Prostate gland (tissue), 2 donors: ENCODE data around the gene CCDC39.

Experiments used
- POLR2A ChIP-seq: fragments of 450-650 bp; IDR thresholded peaks from one replicate; pipeline ENCODE4 v1.6.1; 2016; ENCODE audit warnings: antibody characterized with exemption, mild to moderate bottlenecking
- POLR2AphosphoS5 ChIP-seq: sonication (generic); formaldehyde crosslinking; IDR thresholded peaks from one replicate; pipeline ENCODE4 v1.6.1; 2017; ENCODE audit warnings: antibody characterized with exemption
- TF ChIP-seq, protein P1 (sequence below), 4 experiments: fragments of 200-600 bp in 2 of 4; fragments of 450-650 bp in 2 of 4; sonication (generic) in 2 of 4; IDR thresholded peaks; 1 replicate in 3 of 4; 2 replicates in 1 of 4; pipeline ENCODE4 v1.5.1; 2016 to 2019; ENCODE audit warnings: antibody characterized with exemption in 4 of 4, mild to moderate bottlenecking in 2 of 4, moderate library complexity in 2 of 4

DNA sequence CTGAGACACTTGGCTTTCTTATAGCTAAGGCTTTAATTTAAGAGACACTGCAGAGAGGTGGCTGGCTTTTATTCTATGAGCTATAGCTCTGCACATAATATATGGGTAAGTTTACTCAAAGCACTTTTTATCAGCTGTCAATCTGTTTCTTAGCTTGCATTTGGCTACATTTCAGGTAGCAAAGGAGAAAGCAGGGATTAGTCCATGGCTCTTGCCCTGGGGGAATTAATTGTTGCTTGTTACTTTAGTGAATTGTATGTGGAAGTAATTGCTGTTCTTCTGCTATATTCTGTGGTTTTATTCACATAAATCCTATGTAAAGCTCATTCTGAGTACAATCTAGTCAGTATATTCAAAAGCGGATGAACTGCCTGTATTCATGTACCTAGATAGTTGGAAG, 14.4 kb upstream of the CCDC39 start:
- no peak for TF ChIP-seq POLR2A
- no peak for TF ChIP-seq POLR2AphosphoS5
- TF ChIP-seq, protein P1, sequence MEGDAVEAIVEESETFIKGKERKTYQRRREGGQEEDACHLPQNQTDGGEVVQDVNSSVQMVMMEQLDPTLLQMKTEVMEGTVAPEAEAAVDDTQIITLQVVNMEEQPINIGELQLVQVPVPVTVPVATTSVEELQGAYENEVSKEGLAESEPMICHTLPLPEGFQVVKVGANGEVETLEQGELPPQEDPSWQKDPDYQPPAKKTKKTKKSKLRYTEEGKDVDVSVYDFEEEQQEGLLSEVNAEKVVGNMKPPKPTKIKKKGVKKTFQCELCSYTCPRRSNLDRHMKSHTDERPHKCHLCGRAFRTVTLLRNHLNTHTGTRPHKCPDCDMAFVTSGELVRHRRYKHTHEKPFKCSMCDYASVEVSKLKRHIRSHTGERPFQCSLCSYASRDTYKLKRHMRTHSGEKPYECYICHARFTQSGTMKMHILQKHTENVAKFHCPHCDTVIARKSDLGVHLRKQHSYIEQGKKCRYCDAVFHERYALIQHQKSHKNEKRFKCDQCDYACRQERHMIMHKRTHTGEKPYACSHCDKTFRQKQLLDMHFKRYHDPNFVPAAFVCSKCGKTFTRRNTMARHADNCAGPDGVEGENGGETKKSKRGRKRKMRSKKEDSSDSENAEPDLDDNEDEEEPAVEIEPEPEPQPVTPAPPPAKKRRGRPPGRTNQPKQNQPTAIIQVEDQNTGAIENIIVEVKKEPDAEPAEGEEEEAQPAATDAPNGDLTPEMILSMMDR (IDR thresholded peaks at IDR 0.05) = no peak
